ENCODE measurements around the gene ARHGAP8.

ARHGAP8 gene

GRCh38 chr22:44861245-44861644, 108.9 kb downstream of the ARHGAP8 start:
- DNase-seq (ENCODE audit: low read depth) = no peak
- TF ChIP-seq, protein P1, sequence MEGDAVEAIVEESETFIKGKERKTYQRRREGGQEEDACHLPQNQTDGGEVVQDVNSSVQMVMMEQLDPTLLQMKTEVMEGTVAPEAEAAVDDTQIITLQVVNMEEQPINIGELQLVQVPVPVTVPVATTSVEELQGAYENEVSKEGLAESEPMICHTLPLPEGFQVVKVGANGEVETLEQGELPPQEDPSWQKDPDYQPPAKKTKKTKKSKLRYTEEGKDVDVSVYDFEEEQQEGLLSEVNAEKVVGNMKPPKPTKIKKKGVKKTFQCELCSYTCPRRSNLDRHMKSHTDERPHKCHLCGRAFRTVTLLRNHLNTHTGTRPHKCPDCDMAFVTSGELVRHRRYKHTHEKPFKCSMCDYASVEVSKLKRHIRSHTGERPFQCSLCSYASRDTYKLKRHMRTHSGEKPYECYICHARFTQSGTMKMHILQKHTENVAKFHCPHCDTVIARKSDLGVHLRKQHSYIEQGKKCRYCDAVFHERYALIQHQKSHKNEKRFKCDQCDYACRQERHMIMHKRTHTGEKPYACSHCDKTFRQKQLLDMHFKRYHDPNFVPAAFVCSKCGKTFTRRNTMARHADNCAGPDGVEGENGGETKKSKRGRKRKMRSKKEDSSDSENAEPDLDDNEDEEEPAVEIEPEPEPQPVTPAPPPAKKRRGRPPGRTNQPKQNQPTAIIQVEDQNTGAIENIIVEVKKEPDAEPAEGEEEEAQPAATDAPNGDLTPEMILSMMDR (IDR thresholded peaks at IDR 0.05; ENCODE audit: control insufficient read depth, extremely low read depth, insufficient read depth) = no peak
- no peak overlapping the region for H3K4me3 ChIP-seq (ENCODE audit: low read depth, low read length)

DNA sequence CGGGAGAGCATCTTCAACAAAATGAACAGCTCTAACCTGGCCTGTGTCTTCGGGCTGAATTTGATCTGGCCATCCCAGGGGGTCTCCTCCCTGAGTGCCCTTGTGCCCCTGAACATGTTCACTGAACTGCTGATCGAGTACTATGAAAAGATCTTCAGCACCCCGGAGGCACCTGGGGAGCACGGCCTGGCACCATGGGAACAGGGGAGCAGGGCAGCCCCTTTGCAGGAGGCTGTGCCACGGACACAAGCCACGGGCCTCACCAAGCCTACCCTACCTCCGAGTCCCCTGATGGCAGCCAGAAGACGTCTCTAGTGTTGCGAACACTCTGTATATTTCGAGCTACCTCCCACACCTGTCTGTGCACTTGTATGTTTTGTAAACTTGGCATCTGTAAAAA, 109.9 kb downstream of the ARHGAP8 start:
- DNase-seq (ENCODE audit: low read depth) = no peak
- H3K4me3 ChIP-seq (ENCODE audit: low read depth, low read length) = no peak overlapping the region
- TF ChIP-seq, protein P1 (IDR thresholded peaks at IDR 0.05; ENCODE audit: control insufficient read depth, extremely low read depth, insufficient read depth) = no peak

- TF ChIP-seq, protein P1 (IDR thresholded peaks at IDR 0.05; ENCODE audit: control insufficient read depth, extremely low read depth, insufficient read depth) = no peak
- no peak overlapping the region for H3K4me3 ChIP-seq (ENCODE audit: low read depth, low read length)
- no peak for DNase-seq (ENCODE audit: low read depth)
Measured at GRCh38 chr22:44862981-44863860, 110.8 kb downstream of the ARHGAP8 start.

DNA sequence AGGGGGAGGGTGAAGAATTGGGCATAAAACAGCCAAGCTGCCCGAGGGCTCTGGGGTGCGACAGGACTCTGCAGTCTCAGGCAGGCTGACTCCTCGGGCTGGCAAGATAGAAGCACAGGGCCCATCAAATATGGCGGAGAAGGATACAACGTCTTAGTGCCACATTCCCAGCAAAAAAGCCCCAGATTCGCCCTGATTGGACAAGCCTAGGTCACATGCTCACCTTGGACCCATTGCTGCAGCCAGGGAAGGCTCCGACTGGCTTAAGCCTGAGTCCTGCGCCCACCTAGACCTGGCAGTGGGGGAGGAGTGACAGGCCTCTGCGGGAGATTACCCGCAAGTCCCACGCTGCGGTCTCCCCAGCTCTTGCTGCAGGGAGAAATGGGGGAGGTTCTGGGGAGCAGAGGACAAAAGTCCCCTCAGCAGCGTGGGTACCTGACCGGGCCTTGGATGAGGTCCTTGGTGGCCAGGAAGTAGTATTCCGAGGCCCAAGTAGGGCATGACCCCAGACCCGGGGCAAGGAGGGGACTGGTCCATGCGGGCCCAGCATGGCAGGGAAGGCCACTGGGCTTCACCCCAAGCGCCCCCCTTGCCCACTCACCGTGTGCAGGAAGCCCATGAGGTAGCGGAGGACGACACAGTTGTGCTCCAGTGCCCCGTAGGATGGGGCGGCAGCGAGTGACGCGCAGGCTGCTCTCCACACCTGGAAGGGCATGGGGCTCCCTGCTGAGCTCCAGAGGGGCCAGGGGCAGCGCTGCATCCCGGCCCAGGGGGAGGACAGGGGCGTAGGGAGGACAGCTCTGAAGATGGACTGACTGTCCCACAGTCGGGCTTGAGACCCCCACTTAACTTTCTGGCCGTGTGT, 113.0 kb downstream of the ARHGAP8 start:
- TF ChIP-seq, protein P1 (IDR thresholded peaks at IDR 0.05; ENCODE audit: control insufficient read depth, extremely low read depth, insufficient read depth) = no peak
- DNase-seq (ENCODE audit: low read depth) = no peak
- no peak overlapping the region for H3K4me3 ChIP-seq (ENCODE audit: low read depth, low read length)

DNA sequence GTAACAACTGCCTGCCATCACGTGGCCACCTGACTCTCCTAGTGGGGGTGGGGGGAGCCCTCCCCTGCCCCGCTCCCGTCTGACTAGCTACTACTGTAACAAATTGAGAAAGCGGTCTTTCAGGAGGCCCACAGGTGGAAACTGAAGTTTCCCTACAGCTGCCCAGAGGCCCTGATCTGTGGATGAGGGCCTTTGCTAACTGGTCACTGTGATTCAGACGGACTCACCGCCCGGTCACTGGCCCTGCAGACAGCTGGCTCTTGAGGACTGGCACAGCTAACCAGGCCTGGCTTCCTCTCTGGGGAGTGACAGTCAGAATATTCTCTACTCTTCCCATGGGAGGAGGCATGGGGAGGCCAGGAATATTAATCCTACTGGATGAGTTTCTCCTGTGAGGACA, 116.8 kb downstream of the ARHGAP8 start:
- TF ChIP-seq, protein P1 (IDR thresholded peaks at IDR 0.05; ENCODE audit: control insufficient read depth, extremely low read depth, insufficient read depth) = no peak
- no peak for DNase-seq (ENCODE audit: low read depth)
- H3K4me3 ChIP-seq (ENCODE audit: low read depth, low read length) = no peak overlapping the region

DNA sequence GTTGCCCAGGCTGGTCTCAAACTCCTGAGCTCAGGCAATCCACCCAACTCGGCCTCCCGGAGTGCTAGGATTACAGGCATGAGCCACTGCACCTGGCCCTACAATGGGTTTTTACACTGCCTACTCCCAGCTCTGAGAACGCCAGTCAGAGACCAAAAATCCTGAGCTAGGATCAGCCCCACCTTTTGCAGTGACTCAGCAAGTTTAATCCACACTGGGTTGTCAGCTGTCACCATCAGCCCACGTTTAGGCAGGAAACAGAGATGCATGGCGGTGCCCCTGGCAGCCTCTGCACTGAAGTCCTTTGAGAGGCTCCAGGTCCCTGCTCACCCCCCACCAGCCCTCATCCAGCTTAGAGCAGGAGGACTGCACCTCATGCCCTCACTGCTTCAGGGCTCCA, 117.6 kb downstream of the ARHGAP8 start:
- H3K4me3 ChIP-seq (ENCODE audit: low read depth, low read length) = no peak overlapping the region
- TF ChIP-seq, protein P1 (IDR thresholded peaks at IDR 0.05; ENCODE audit: control insufficient read depth, extremely low read depth, insufficient read depth) = no peak
- no peak for DNase-seq (ENCODE audit: low read depth)

All from LNCaP clone FGC (cell line).